ENCODE results near the gene LNP1. TPM values are rescaled to one million over a fixed set of nuclear protein-coding genes. Genes with fewer than 3 reads are reported as not detected.
"Not testable (repeated sequence)": the region's sequence is repeated elsewhere in the genome, so short reads cannot be mapped to it uniquely, and the experiment has no call there.

The LNP1 gene
- total RNA-seq (2014; rRNA removed; shearing (Covaris generic)), result 10.1 and 10.5 TPM in 2 replicates

- no peaks in the 10 kb centered on the region for H3K27me3 ChIP-seq
- H3K4me1 ChIP-seq, result no peaks in the 10 kb centered on the region
- H3K4me3 ChIP-seq, result peak within 1 kb of the TSS; percentile 78
- DNase-seq, result peak; percentile 99 to 100
- H3K27ac ChIP-seq, result peak within 1 kb of the TSS; percentile 93
- no peaks in the 10 kb centered on the region for H3K9me3 ChIP-seq (replicated peaks)
- peaks cover 12% of the 10 kb centered on the region for H3K36me3 ChIP-seq
These were observed at the start of gene LNP1, which contains the start of gene TOMM70 for GRCh38 chr3:100400780-100401673. TSS of gene LNP1 (plus strand) at chr3:100401539. CDS start at chr3:100429730, 28,191 bp downstream. TSS of gene TOMM70 (minus strand) at chr3:100401089. CDS start at chr3:100400949, 140 bp downstream.

GRCh38 chr3:100351770-100352169 is 49.6 kb upstream of the LNP1 start:
- H3K36me3 ChIP-seq, result peaks cover 76% of the 10 kb centered on the region
- DNase-seq; H3K9me3 ChIP-seq (replicated peaks); H3K27me3 ChIP-seq; H3K4me1 ChIP-seq; H3K27ac ChIP-seq; H3K4me3 ChIP-seq: not testable (repeated sequence)

- Histone ChIP-seq H3K9me3 (replicated peaks) (peaks cover 7% of the 10 kb centered on the region; the same call in 1 of the 2 replicates), H3K27me3 (no peaks in the 10 kb centered on the region), H3K4me3 (no peak overlapping the region), H3K4me1 (no peaks in the 10 kb centered on the region), H3K36me3 (peaks cover 70% of the 10 kb centered on the region), H3K27ac (no peak overlapping the region)
- DNase-seq, result no peak
These were observed 48.8 kb upstream of the LNP1 start for GRCh38 chr3:100352296-100353231.

GRCh38 chr3:100354850-100355249 is 46.5 kb upstream of the LNP1 start:
- DNase-seq, result no peak
- peaks cover 7% of the 10 kb centered on the region; the same call in 1 of the 2 replicates for H3K9me3 ChIP-seq (replicated peaks)
- H3K4me1 ChIP-seq, result no peaks in the 10 kb centered on the region
- no peaks in the 10 kb centered on the region for H3K27me3 ChIP-seq
- peaks cover 57% of the 10 kb centered on the region for H3K36me3 ChIP-seq
- H3K27ac ChIP-seq, result no peak overlapping the region
- no peak overlapping the region for H3K4me3 ChIP-seq

GRCh38 chr3:100358413-100358812 is 42.9 kb upstream of the LNP1 start:
- Histone ChIP-seq H3K27me3 (no peaks in the 10 kb centered on the region), H3K4me3 (no peak overlapping the region), H3K27ac (no peak overlapping the region), H3K4me1 (no peaks in the 10 kb centered on the region), H3K36me3 (peaks cover 51% of the 10 kb centered on the region), H3K9me3 (replicated peaks) (no peaks in the 10 kb centered on the region)
- no peak for DNase-seq

- H3K36me3 ChIP-seq, result peaks cover 56% of the 10 kb centered on the region
- no peak overlapping the region for H3K27ac ChIP-seq
- DNase-seq, result no peak
- no peaks in the 10 kb centered on the region for H3K27me3 ChIP-seq
- H3K9me3 ChIP-seq (replicated peaks), result no peaks in the 10 kb centered on the region
- H3K4me3 ChIP-seq, result no peak overlapping the region
- no peaks in the 10 kb centered on the region for H3K4me1 ChIP-seq
These were observed 42.3 kb upstream of the LNP1 start for GRCh38 chr3:100359035-100359434.

- H3K4me1 ChIP-seq, result no peaks in the 10 kb centered on the region
- DNase-seq, result no peak
- H3K4me3 ChIP-seq, result no peak overlapping the region
- H3K9me3 ChIP-seq (replicated peaks), result no peaks in the 10 kb centered on the region
- H3K36me3 ChIP-seq, result peaks cover 56% of the 10 kb centered on the region
- no peak overlapping the region for H3K27ac ChIP-seq
- no peaks in the 10 kb centered on the region for H3K27me3 ChIP-seq
These were observed 40.4 kb upstream of the LNP1 start for GRCh38 chr3:100360757-100361496.

- no peaks in the 10 kb centered on the region for H3K27me3 ChIP-seq
- DNase-seq, result no peak
- no peaks in the 10 kb centered on the region for H3K4me1 ChIP-seq
- no peaks in the 10 kb centered on the region for H3K9me3 ChIP-seq (replicated peaks)
- peaks cover 59% of the 10 kb centered on the region for H3K36me3 ChIP-seq
- no peak overlapping the region for H3K4me3 ChIP-seq
- no peak overlapping the region for H3K27ac ChIP-seq
These were observed 39.4 kb upstream of the LNP1 start for GRCh38 chr3:100361897-100362296.

- Histone ChIP-seq H3K4me1 (no peaks in the 10 kb centered on the region), H3K36me3 (peaks cover 75% of the 10 kb centered on the region), H3K27ac (no peak overlapping the region), H3K27me3 (no peaks in the 10 kb centered on the region), H3K4me3 (no peak overlapping the region), H3K9me3 (replicated peaks) (no peaks in the 10 kb centered on the region)
- DNase-seq, result no peak
These were observed 36.9 kb upstream of the LNP1 start for GRCh38 chr3:100364421-100364820.

GRCh38 chr3:100366424-100366823 is 34.9 kb upstream of the LNP1 start:
- Histone ChIP-seq H3K36me3 (peaks cover 87% of the 10 kb centered on the region), H3K27me3 (no peaks in the 10 kb centered on the region), H3K4me3 (no peak overlapping the region), H3K4me1 (no peaks in the 10 kb centered on the region), H3K27ac (no peak overlapping the region), H3K9me3 (replicated peaks) (no peaks in the 10 kb centered on the region)
- no peak for DNase-seq

- Histone ChIP-seq H3K9me3 (replicated peaks) (no peaks in the 10 kb centered on the region), H3K4me1 (no peaks in the 10 kb centered on the region), H3K27ac (no peak overlapping the region), H3K27me3 (no peaks in the 10 kb centered on the region), H3K36me3 (peaks cover 87% of the 10 kb centered on the region), H3K4me3 (no peak overlapping the region)
- DNase-seq, result peak in 1 of 2 experiments; percentile 18
These were observed 32.9 kb upstream of the LNP1 start for GRCh38 chr3:100368441-100368840.

GRCh38 chr3:100370756-100371155 is 30.6 kb upstream of the LNP1 start:
- Histone ChIP-seq H3K27me3 (no peaks in the 10 kb centered on the region), H3K27ac (no peak overlapping the region), H3K36me3 (peaks cover 82% of the 10 kb centered on the region), H3K4me3 (no peak overlapping the region), H3K9me3 (replicated peaks) (no peaks in the 10 kb centered on the region), H3K4me1 (no peaks in the 10 kb centered on the region)
- DNase-seq, result no peak

GRCh38 chr3:100374521-100374920 is 26.8 kb upstream of the LNP1 start:
- no peak overlapping the region for H3K27ac ChIP-seq
- no peaks in the 10 kb centered on the region for H3K9me3 ChIP-seq (replicated peaks)
- no peaks in the 10 kb centered on the region for H3K27me3 ChIP-seq
- peaks cover 83% of the 10 kb centered on the region for H3K36me3 ChIP-seq
- H3K4me1 ChIP-seq, result no peaks in the 10 kb centered on the region
- no peak overlapping the region for H3K4me3 ChIP-seq
- no peak for DNase-seq

GRCh38 chr3:100376301-100376700 is 25.0 kb upstream of the LNP1 start:
- DNase-seq, result no peak
- Histone ChIP-seq H3K4me1 (no peaks in the 10 kb centered on the region), H3K9me3 (replicated peaks) (no peaks in the 10 kb centered on the region), H3K27me3 (no peaks in the 10 kb centered on the region), H3K27ac (no peak overlapping the region), H3K36me3 (peaks cover 85% of the 10 kb centered on the region), H3K4me3 (no peak overlapping the region)

Measured in SJCRH30 (cell line).